ENCODE measurements around the gene TGM2. TPM values are rescaled to one million over a fixed set of nuclear protein-coding genes. Genes with fewer than 3 reads are reported as not detected.

The TGM2 gene
- total RNA-seq, 1 donor from 2014 or later, result 529 TPM

DNA sequence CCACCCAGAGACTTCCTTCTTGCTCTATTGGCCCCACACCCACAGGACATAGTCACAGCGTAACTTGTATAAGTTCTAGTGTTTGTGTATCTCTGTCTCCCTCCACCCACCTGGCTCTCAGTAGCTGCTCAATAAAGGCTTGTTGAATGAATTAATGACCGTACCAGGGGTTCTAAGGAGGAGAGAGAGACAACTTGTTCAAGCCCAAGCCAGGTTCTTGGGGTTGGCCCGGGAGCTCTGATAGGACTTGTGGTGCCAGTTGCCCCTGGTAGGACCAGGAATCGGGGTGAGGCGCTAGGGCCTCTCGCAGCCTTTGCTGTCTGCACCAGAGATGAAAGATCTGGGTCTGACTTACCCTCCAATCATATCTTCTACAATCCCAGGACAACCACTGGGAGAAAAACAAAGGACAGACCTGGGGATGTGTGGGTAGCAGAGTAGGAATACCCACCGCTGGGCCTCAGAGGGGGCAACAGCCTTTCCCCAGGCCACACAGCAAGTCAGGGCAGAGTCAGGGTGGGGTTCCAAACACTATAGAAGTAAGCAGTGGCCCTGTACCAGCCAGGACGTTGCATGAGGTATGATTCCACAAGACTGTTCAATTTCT lies 5.3 kb upstream of the TGM2 start:
- TF ChIP-seq, protein P1, sequence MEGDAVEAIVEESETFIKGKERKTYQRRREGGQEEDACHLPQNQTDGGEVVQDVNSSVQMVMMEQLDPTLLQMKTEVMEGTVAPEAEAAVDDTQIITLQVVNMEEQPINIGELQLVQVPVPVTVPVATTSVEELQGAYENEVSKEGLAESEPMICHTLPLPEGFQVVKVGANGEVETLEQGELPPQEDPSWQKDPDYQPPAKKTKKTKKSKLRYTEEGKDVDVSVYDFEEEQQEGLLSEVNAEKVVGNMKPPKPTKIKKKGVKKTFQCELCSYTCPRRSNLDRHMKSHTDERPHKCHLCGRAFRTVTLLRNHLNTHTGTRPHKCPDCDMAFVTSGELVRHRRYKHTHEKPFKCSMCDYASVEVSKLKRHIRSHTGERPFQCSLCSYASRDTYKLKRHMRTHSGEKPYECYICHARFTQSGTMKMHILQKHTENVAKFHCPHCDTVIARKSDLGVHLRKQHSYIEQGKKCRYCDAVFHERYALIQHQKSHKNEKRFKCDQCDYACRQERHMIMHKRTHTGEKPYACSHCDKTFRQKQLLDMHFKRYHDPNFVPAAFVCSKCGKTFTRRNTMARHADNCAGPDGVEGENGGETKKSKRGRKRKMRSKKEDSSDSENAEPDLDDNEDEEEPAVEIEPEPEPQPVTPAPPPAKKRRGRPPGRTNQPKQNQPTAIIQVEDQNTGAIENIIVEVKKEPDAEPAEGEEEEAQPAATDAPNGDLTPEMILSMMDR (IDR thresholded peaks at IDR 0.05), result no peak
- Histone ChIP-seq H3K27ac (peak overlapping the region; percentile 86 to 88), H3K36me3 (no peaks in the 10 kb centered on the region), H3K4me3 (no peak overlapping the region), H3K4me1 (peaks cover 21 to 29% of the 10 kb centered on the region in 2 donors), H3K9me3 (no peaks in the 10 kb centered on the region), H3K27me3 (no peaks in the 10 kb centered on the region)
- DNase-seq (ENCODE audit: low spot score in 2 of 2), result no peak
- intact Hi-C loops (cut with DNase I), result no loop called here

DNA sequence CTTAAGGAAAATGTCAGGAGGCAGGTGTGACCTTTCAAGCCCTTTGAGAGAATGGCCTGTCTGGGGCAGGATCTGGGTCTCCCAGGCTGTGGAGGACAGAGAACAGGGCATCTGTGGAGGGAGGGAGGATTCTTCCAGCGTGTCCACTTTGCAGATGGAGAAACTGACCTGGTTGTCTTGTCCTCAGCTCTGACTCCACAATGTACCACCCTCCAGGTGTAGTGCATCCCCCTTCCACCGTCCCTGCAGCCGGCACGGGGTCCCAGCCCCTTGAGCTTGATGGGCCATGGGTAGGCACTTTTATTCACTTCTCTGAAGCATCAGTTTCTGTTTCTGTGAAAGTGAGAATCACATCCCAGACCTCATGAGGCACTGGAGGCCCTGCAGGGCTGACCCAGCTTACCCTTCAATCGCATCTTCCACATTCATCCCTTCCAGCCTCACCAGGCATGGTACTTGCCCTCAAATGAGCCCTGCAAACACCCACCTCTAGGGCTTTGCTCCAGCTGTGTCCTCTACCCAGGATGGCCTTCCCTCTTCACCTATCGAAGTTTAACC lies 4.6 kb upstream of the TGM2 start:
- Histone ChIP-seq H3K9me3 (no peaks in the 10 kb centered on the region), H3K4me3 (no peak overlapping the region), H3K27ac (peak overlapping the region; percentile 86 to 88), H3K36me3 (no peaks in the 10 kb centered on the region), H3K27me3 (no peaks in the 10 kb centered on the region), H3K4me1 (peaks cover 21 to 29% of the 10 kb centered on the region in 2 donors)
- DNase-seq (ENCODE audit: low spot score in 2 of 2), result no peak
- intact Hi-C loops (cut with DNase I), result no loop called here
- TF ChIP-seq, protein P1 (IDR thresholded peaks at IDR 0.05), result no peak

DNA sequence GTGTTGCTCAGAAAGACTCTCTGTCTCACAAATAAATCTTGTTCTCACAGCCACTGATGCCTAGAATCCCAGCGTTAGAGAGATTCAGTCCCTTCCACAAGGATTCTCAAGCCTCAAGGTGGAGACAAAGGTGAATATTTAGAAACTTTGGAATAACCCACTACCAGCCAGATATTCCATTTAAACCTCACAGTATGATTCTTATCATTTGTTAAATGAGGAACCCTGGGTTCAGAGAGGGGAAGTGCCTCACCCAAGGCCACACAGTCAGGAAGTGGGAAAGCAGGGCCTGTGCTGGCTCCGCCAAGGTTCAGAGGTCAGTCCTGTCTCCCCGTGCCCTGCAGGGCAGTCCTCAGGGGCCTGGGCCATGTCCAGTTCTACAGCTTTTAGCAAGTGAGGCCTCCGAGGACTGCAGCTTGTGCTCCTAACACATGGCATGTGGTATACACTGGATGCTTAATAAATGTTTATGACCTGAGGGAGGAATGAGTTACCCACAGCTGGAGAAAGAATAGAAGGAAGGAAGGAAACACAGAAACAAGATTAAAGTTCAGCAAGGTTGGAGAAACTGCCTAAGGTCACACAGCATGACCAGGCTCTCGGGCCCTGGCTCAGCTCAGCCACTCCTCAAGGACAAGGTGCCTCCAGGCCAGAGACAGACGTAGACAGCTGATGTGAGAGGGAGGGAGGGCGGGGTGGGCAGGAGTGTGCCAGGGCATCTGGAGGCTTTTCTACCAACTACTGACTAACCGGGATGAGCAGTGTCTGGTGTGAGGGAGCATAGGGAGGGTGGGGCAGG lies 3.9 kb upstream of the TGM2 start:
- Histone ChIP-seq H3K4me1 (peaks cover 21 to 34% of the 10 kb centered on the region in 2 donors), H3K36me3 (no peaks in the 10 kb centered on the region), H3K27me3 (no peaks in the 10 kb centered on the region), H3K4me3 (no peak overlapping the region), H3K9me3 (no peaks in the 10 kb centered on the region), H3K27ac (peak overlapping the region; percentile 86 to 88)
- DNase-seq (ENCODE audit: low spot score in 2 of 2), result no peak
- TF ChIP-seq, protein P1 (IDR thresholded peaks at IDR 0.05), result no peak
- intact Hi-C loops (cut with DNase I), result loop anchor here (1.0 kb wide), 1 partner anchor 17 kb away; no protein-coding TSS in a partner anchor

DNA sequence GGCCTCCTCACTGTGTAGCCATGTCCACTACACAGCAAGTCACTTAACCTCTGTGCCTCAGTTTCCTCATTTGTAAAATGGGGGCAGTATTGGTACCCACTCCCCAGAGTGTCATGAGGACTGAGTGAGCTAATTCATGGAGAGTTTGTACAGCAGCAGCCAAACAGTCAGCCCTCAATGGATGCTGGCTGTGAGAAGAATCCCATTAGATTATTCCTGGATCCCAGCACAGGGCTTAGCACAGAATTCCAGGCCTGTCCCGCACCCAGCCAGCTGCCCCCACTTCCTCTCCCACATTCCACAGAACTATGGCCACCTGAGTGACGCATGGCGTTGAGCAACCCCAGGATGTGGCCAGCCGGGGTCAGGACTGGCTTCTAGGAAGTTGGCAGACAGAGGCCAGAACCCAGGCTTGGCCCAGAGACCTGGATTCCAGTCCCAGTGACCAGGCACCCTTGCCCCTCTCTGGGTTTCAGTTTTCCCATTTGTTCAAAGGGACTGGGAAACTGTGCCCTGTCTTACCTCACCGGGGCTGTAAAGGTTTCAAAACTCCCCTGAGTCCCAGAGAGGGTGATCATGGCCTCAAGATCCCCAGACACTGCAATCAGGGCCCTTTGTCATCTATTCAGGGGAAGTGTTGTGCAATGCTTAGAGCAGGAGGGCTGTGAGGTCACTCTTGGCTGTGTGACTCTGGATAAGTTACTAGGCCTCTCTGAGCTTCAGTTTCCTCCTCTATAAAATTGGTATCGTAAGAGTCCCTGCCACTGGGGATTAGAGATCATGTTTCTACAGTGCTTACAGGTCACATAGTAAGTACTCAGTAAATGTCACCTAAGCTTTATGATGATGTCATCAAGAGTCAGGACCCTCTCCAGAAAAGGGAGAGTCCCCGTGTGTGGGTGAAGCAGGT lies 3.0 kb upstream of the TGM2 start:
- no peaks in the 10 kb centered on the region for H3K36me3 ChIP-seq
- H3K4me1 ChIP-seq, result peaks cover 19 to 34% of the 10 kb centered on the region in 2 donors
- peak overlapping the region; percentile 86 to 88 for H3K27ac ChIP-seq
- no peaks in the 10 kb centered on the region for H3K9me3 ChIP-seq
- no peaks in the 10 kb centered on the region for H3K27me3 ChIP-seq
- peak; percentile 77 to 98 for DNase-seq (ENCODE audit: low spot score in 2 of 2)
- TF ChIP-seq, protein P1 (IDR thresholded peaks at IDR 0.05), result peak in 1 of 3 experiments; percentile 2
- intact Hi-C loops (cut with DNase I), result loop anchor here (1.0 to 2.0 kb wide), 2 partner anchors 16 to 59 kb away; no protein-coding TSS in a partner anchor
- H3K4me3 ChIP-seq, result no peak overlapping the region

DNA sequence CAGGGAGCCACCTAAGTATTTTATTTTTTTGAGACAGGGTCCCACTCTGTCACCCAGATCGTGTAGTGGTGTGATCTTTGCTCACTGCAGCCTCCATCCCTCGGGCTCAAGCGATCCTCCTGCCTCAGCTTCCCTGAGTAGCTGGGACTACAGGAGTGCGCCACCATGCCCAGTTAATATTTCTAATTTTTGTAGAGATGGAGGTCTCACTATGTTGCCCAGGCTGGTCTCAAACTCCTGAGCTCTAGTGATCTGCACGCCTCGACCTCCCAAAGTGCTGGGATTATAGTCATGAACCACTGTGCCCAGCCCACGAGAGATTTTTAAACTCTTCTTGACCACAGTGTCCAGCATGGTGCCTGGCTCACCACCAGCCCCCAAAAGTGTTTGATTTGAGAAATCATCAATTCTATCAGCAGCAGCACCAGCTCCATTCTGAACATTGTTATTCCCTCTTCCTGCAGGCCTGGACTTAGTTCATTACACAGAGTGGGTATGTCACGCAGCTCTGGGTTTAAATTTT lies 2.3 kb upstream of the TGM2 start:
- TF ChIP-seq, protein P1 (IDR thresholded peaks at IDR 0.05), result no peak
- H3K4me1 ChIP-seq, result peaks cover 19 to 34% of the 10 kb centered on the region in 2 donors
- H3K27ac ChIP-seq, result peak overlapping the region; percentile 86 to 88
- intact Hi-C loops (cut with DNase I), result loop anchor here (2.0 kb wide), 1 partner anchor 59 kb away; no protein-coding TSS in a partner anchor
- H3K36me3 ChIP-seq, result no peaks in the 10 kb centered on the region
- H3K4me3 ChIP-seq, result no peak overlapping the region
- no peaks in the 10 kb centered on the region for H3K9me3 ChIP-seq
- H3K27me3 ChIP-seq, result no peaks in the 10 kb centered on the region
- no peak for DNase-seq (ENCODE audit: low spot score in 2 of 2)

All from ascending aorta (tissue), 2 donors.